Esophagus muscularis mucosa (tissue), 4 donors: ENCODE data around the gene NOG. TPM values are rescaled to one million over a fixed set of nuclear protein-coding genes. Genes with fewer than 3 reads are reported as not detected.

ENCODE experiments used
- DNase-seq: peaks from one replicate; pipeline ENCODE4 v3.0.0-alpha.2; 2017; ENCODE audit errors: extremely low spot score
- H3K27ac ChIP-seq, 4 donors: fragments of 200-600 bp; sonication (generic); replicated peaks in 1 of 4; 1 replicate in 3 of 4; 2 replicates in 1 of 4; pipeline ENCODE4 v1.5.1; 2016 to 2019; ENCODE audit warnings: mild to moderate bottlenecking in 1 of 4
- H3K27me3 ChIP-seq, 4 donors: fragments of 200-600 bp; sonication (generic); one replicate each; pipeline versions ENCODE4 v1.5.1 to v1.6.0; 2016 to 2019
- H3K36me3 ChIP-seq, 4 donors: fragments of 200-600 bp; sonication (generic); one replicate each; pipeline ENCODE4 v1.5.1; 2016 to 2019
- H3K4me1 ChIP-seq, 4 donors: fragments of 200-600 bp; sonication (generic); one replicate each; pipeline ENCODE4 v1.5.1; 2016 to 2019
- H3K4me3 ChIP-seq, 4 donors: fragments of 200-600 bp; sonication (generic); 1 replicate in 2 of 4; 2 replicates in 2 of 4; pipeline ENCODE4 v1.5.1; 2016 to 2019; ENCODE audit warnings: mild to moderate bottlenecking in 4 of 4, moderate library complexity in 1 of 4
- H3K9me3 ChIP-seq, 4 donors: fragments of 200-600 bp; sonication (generic); 1 replicate in 3 of 4; 2 replicates in 1 of 4; pipeline ENCODE4 v1.5.1; 2016 to 2019
- EP300 ChIP-seq: sonication (generic); formaldehyde crosslinking; IDR thresholded peaks from one replicate; pipeline ENCODE4 v1.6.1; 2017; ENCODE audit warnings: antibody characterized with exemption
- POLR2A ChIP-seq: fragments of 450-650 bp; IDR thresholded peaks from one replicate; pipeline ENCODE4 v1.6.1; 2017; ENCODE audit warnings: antibody characterized with exemption, moderate library complexity, mild to moderate bottlenecking, low read depth
- POLR2AphosphoS5 ChIP-seq, 2 donors: sonication (generic); formaldehyde crosslinking; IDR thresholded peaks; one replicate each; pipeline ENCODE4 v1.6.1; 2017; ENCODE audit warnings: antibody characterized with exemption in 2 of 2
- WGBS: methylation state at CpG from one replicate; pipeline ENCODE4 v1.1.5; 2018; 5-methylcytosine and 5-hydroxymethylcytosine counted together
- intact Hi-C: fragments of 100-400 bp; cut with DNase I; formaldehyde crosslinking; loops from one replicate; pipeline ENCODE4 v1.15.1; 2023
- total RNA-seq, 4 donors: library from RNA; depleted of rRNA; stranded (reverse); fragments of >200 nt; gene quantifications; one replicate each; pipeline versions ENCODE4 v1.1.0 to v1.2.1, GENCODE V29; 2016
- TF ChIP-seq, protein P1 (sequence below), 3 experiments: fragments of 200-600 bp in 2 of 3; fragments of 450-650 bp in 1 of 3; sonication (generic) in 2 of 3; IDR thresholded peaks; one replicate each; pipeline ENCODE4 v1.5.1; 2017 to 2019; ENCODE audit warnings: antibody characterized with exemption in 3 of 3, mild to moderate bottlenecking in 2 of 3, moderate library complexity in 1 of 3

The NOG gene
- total RNA-seq, 4 donors from 2014 or later, result 0.42 to 9.1 (median 6.7) TPM

- Histone ChIP-seq H3K4me1 (peaks cover 50 to 63% (median 62%) of the 10 kb centered on the region in 4 donors), H3K9me3 (no peaks in the 10 kb centered on the region), H3K27ac (peak overlapping the region in 2 of 4 donors; percentile 39 to 57), H3K4me3 (peak overlapping the region; percentile 32 to 58 (median 40)), H3K27me3 (peaks cover 3 to 71% (median 45%) of the 10 kb centered on the region in 4 donors), H3K36me3 (no peaks in the 10 kb centered on the region)
- under 1% methylated on average over 32 of the region's 40 CpGs for WGBS
- no peak for DNase-seq
- TF ChIP-seq EP300 (no peak), POLR2A (no peak)
- TF ChIP-seq, protein P1, sequence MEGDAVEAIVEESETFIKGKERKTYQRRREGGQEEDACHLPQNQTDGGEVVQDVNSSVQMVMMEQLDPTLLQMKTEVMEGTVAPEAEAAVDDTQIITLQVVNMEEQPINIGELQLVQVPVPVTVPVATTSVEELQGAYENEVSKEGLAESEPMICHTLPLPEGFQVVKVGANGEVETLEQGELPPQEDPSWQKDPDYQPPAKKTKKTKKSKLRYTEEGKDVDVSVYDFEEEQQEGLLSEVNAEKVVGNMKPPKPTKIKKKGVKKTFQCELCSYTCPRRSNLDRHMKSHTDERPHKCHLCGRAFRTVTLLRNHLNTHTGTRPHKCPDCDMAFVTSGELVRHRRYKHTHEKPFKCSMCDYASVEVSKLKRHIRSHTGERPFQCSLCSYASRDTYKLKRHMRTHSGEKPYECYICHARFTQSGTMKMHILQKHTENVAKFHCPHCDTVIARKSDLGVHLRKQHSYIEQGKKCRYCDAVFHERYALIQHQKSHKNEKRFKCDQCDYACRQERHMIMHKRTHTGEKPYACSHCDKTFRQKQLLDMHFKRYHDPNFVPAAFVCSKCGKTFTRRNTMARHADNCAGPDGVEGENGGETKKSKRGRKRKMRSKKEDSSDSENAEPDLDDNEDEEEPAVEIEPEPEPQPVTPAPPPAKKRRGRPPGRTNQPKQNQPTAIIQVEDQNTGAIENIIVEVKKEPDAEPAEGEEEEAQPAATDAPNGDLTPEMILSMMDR (IDR thresholded peaks at IDR 0.05), result no peak
- intact Hi-C loops, result loop anchor here (10.0 kb wide), 1 partner anchor 78 kb away; no protein-coding TSS in a partner anchor
Measured at GRCh38 chr17:56596691-56597494, 3.4 kb downstream of the NOG start.

DNA sequence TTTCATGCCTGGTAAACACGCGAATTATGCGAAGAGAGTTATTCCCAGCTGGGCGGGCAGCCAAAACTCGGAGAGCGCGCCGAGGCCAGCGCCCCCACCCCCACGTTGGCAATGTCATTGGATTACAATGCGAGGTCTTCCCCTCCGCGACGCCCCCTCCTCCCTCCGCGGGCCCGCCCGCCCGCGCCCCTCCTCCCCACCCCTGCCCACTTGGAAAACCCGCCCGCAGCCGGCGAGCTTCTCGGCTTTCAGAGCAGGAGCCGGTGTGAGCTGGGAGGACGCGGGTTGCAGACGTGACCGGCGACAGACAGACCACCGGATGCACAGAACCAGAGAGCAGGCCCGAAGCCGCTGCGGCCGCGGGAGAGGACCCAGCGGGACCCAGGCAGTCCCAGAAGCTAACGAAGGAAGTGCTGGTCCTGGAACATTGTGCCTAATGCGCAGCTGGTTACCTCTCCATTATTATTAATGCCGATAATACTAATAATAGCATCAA is 4.0 kb downstream of the NOG start:
- Histone ChIP-seq H3K9me3 (no peaks in the 10 kb centered on the region), H3K36me3 (no peaks in the 10 kb centered on the region), H3K4me1 (peaks cover 50 to 58% (median 56%) of the 10 kb centered on the region in 4 donors), H3K4me3 (peak overlapping the region; percentile 32 to 58 (median 40)), H3K27ac (no peak overlapping the region), H3K27me3 (peaks cover 3 to 72% (median 48%) of the 10 kb centered on the region in 4 donors)
- TF ChIP-seq POLR2AphosphoS5 (IDR thresholded peaks at IDR 0.05) (no peak), EP300 (no peak), POLR2A (no peak)
- TF ChIP-seq, protein P1 (IDR thresholded peaks at IDR 0.05), result no peak
- DNase-seq, result no peak
- WGBS, result 2% methylated on average over 14 of the region's 41 CpGs
- intact Hi-C loops, result loop anchor here (10.0 kb wide), 1 partner anchor 77 kb away; no protein-coding TSS in a partner anchor

DNA sequence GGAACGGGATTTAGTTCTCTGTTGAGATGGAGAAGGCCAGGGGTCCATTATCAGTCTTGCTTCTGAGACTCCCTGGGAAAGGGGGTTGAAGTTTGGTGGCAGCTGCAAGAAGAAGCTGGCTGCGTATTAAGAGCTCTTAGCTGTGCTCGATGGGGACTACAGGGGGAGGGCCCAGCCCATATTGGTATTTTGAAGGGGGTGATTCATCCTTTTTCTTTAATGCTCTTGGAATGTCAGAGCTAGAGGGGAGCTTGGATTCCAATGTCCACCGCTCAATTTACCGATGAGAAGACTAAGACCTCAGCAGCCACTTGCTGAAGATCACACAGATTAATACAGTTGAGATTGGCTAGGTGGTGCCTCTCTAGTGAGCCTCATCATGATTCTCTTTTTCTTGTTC is 5.0 kb downstream of the NOG start:
- 86% methylated on average over 5 of the region's 5 CpGs for WGBS
- no peak overlapping the region for H3K27ac ChIP-seq
- no peak overlapping the region for H3K4me3 ChIP-seq
- peaks cover 3 to 79% (median 49%) of the 10 kb centered on the region in 4 donors for H3K27me3 ChIP-seq
- no peaks in the 10 kb centered on the region for H3K36me3 ChIP-seq
- TF ChIP-seq POLR2AphosphoS5 (IDR thresholded peaks at IDR 0.05) (no peak), EP300 (no peak), POLR2A (no peak)
- TF ChIP-seq, protein P1 (IDR thresholded peaks at IDR 0.05), result no peak
- H3K9me3 ChIP-seq, result no peaks in the 10 kb centered on the region
- intact Hi-C loops, result loop anchor here (10.0 kb wide), 1 partner anchor 76 kb away; no protein-coding TSS in a partner anchor
- peaks cover 45 to 49% (median 47%) of the 10 kb centered on the region in 4 donors for H3K4me1 ChIP-seq
- no peak for DNase-seq

DNA sequence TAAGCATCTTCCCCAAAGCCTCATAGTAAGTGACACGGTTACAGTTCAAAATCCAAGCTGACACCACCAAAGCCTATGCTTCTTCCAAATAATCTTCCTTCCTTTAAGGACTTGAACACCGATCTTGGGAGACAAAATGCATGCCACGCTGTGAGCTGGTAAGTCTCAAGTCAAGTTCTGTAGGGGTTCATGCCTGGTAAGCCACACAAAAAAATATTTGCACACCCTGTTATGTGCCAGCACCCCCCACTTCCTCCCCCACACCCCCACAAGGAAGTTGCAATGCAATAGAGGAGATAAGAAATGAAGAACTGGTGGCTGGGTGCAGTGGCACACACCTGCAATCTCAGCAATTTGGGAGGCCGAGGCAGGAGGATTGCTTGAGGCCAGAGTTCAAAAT is 5.6 kb downstream of the NOG start:
- Histone ChIP-seq H3K9me3 (no peaks in the 10 kb centered on the region), H3K4me3 (no peak overlapping the region), H3K27ac (no peak overlapping the region), H3K4me1 (peaks cover 40 to 43% (median 42%) of the 10 kb centered on the region in 4 donors), H3K27me3 (peaks cover 3 to 79% (median 49%) of the 10 kb centered on the region in 4 donors), H3K36me3 (no peaks in the 10 kb centered on the region)
- intact Hi-C loops, result loop anchor here (10.0 kb wide), 1 partner anchor 76 kb away; no protein-coding TSS in a partner anchor
- TF ChIP-seq, protein P1 (IDR thresholded peaks at IDR 0.05), result no peak
- TF ChIP-seq POLR2A (no peak), POLR2AphosphoS5 (IDR thresholded peaks at IDR 0.05) (no peak), EP300 (no peak)
- 87% methylated on average over 4 of the region's 4 CpGs for WGBS
- DNase-seq, result no peak
